ENCODE measurements around the gene MCL1.

The MCL1 gene

GRCh38 chr1:150528196-150528595 is 51.2 kb downstream of the MCL1 start:
- H3K36me3 Mint-ChIP-seq, result no peaks in the 10 kb centered on the region
- no peak overlapping the region for H3K4me3 Mint-ChIP-seq
- no peaks in the 10 kb centered on the region for H3K9me3 Mint-ChIP-seq
- no peaks in the 10 kb centered on the region for H3K27me3 Mint-ChIP-seq
- no peak overlapping the region for H3K27ac Mint-ChIP-seq
- peaks cover 4% of the 10 kb centered on the region for H3K4me1 Mint-ChIP-seq

- H3K4me3 Mint-ChIP-seq, result no peak overlapping the region
- H3K9me3 Mint-ChIP-seq, result no peaks in the 10 kb centered on the region
- H3K36me3 Mint-ChIP-seq, result no peaks in the 10 kb centered on the region
- H3K27me3 Mint-ChIP-seq, result no peaks in the 10 kb centered on the region
- no peak overlapping the region for H3K27ac Mint-ChIP-seq
- H3K4me1 Mint-ChIP-seq, result no peaks in the 10 kb centered on the region
Observed at GRCh38 chr1:150525348-150525747, 54.1 kb downstream of the MCL1 start.

Data from activated naive CD4-positive, alpha-beta T cell treated with anti-CD3 and anti-CD28 coated beads, Interleukin-2, amount 50 U/mL, for 24 hours (primary cell).